Activated CD4-positive, alpha-beta T cell treated with anti-CD3 and anti-CD28 coated beads for 4 hours (primary cell): ENCODE measurements around the gene ZNF366.
A peak's percentile ranks its signal among the peaks of the same experiment; 100 is the strongest.

Experiments
- DNase-seq, 2 donors: peaks; one replicate each; pipeline ENCODE4 v3.0.0-alpha.2; 2020

Gene ZNF366

DNA sequence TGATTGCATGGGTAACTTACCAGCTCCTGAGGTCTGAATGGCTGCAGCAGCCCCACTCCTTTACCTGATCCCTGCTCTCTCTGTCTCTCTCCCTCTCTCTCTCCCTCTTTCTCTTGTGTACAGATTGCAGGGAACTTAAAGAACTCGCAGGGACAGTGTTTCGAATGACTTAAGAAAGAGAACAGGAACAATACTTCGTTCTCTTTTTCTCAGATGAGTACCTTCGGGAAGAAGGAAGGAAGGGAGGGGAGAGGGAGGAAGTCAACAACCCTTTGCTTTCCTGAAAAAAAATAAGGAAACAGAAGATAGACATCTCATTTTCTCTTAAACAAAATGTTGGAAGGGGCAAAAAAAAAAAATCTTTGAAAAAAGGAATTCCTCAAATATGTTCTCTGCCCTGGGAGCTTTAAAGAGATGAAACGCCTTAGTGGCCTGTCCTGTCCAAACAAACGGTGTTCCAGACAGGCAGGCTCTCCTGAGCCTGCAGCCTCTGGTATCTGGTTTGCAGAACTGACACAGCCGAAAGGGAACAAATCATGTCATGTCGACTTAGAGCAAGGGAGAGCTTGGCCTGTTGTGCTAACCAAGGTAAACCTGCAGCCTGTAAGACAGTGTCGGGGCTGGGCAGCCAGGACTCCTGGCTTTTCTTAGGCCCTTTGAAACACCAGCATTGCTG, at the start of gene ZNF366:
ZNF366 (minus strand) TSS at position 180 of the 676 bp plus-strand sequence. CDS start 45,914 bp downstream, outside the sequence.
- no peak for DNase-seq

- peak in 1 of 2 donors; percentile 1 for DNase-seq
Observed at GRCh38 chr5:72556351-72557166, 49.3 kb upstream of the ZNF366 start.

- no peak for DNase-seq
Observed at GRCh38 chr5:72555871-72556270, 48.7 kb upstream of the ZNF366 start.

GRCh38 chr5:72554897-72555296, 47.7 kb upstream of the ZNF366 start:
- no peak for DNase-seq

- no peak for DNase-seq
Observed at GRCh38 chr5:72552041-72552557, 44.9 kb upstream of the ZNF366 start.

- DNase-seq, result no peak
Observed at GRCh38 chr5:72550595-72550994, 43.4 kb upstream of the ZNF366 start.

- DNase-seq, result no peak
Observed at GRCh38 chr5:72543811-72544210, 36.6 kb upstream of the ZNF366 start.

DNA sequence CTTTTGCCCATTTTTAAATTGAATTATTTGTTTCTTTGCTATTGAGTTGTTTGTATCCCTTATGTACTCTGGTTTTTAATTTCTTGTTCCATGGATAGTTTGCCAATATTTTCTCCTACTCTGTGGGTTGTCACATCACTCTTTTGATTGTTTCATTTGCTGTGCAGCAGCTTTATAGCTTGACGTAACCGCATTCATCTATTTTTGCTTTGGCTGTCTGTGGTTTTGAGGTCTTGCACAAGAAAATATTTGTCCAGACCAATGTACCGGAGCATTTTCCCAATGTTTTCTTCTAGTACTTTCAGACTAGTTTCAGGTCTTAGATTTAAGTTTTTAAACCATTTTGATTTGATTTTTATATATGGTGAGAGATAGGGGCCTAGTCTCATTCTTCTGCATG, 36.2 kb upstream of the ZNF366 start:
- no peak for DNase-seq

DNA sequence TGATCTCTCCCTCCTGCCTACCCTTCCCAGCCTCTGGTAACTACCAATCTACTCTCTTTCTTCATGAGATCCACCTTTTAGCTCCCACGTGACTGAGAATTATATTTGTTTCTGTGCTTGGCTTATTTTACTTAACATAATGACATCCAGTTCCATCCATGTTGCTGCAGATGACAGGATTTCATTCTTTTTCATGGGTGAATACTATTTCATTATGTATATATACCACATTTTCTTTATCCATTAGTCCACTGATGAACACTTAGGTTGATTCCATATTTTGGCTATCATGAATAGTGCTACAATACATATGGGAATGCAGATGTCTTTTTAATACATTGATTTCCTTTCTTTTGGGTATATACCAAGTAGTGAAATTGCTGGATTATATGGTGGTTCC, 35.5 kb upstream of the ZNF366 start:
- DNase-seq, result no peak

- no peak for DNase-seq
Observed at GRCh38 chr5:72541501-72542225, 34.5 kb upstream of the ZNF366 start.

DNA sequence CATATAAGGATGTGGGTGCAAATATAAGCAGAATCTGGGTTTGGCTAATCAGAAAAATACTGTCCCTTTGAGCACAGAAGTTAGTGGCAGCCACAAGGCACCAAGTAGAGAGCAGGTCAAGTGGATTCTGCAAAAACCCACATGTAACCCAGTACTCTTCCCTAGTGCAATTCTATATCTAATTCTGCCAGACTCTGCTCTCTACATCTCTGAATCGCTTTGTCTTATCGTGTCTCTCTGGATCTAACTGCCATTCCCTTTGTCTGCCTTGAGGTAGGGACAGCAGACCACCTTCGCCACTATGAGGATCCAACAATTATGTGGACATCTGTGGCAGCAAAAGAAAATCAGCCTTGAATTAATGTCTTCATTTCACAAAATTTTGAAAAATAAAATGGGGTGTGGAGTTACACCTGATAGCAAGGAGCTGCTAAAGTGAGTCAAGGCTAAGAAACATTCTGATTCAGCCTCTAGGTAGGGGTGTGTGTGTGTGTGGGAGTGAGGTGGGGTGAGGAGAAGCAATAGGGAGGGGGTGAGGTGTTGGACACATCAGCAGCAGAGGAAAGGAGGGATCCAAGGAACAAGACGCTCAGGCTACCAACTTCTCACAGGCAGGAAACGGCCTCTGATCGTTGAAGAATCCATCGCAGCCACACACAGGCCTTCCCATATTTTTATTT, 33.7 kb upstream of the ZNF366 start:
- DNase-seq, result no peak

GRCh38 chr5:72539726-72540125, 32.5 kb upstream of the ZNF366 start:
- no peak for DNase-seq

DNA sequence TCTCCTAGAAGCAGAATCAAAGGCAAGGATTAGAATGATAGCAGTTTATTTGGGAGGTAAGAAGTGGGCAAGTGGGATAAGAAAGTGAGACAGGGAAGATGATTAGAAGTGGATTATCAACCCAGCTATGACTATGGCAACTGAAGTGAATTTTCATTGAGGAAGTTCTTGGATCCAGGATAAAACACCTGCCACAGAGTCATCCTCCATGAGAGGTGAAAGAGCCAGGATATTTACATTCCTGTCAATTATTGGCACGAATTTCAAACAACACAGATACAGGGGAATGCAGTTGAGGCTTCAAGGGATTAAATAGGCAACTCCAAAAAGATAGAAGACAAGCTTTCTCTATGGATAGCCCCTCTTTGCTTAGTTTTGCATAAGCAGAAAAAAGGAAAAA, 31.8 kb upstream of the ZNF366 start:
- DNase-seq, result no peak

GRCh38 chr5:72537166-72537565, 30.0 kb upstream of the ZNF366 start:
- no peak for DNase-seq

GRCh38 chr5:72531496-72532190, 24.4 kb upstream of the ZNF366 start:
- no peak for DNase-seq

DNA sequence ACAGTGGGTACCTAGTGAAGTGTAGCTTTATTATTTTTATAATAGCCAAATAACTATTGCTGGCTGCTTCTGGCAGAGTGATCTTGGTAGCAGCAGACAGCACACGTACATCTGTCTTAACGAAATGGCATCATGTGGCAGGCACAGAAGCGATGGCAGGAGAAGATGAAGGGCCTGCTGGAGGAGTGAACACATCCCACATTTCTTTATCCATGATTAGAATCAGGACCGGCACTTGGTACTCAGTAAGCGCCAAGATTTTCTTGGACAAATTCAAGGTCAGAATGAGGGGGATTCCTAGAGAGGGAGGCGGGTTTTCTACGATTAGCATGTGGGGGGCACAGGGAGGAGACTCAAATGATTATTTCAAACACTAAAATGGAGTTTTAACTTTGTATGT, 23.0 kb upstream of the ZNF366 start:
- no peak for DNase-seq

GRCh38 chr5:72529383-72529782, 22.2 kb upstream of the ZNF366 start:
- DNase-seq, result no peak

- no peak for DNase-seq
Observed at GRCh38 chr5:72525816-72526215, 18.6 kb upstream of the ZNF366 start.

- no peak for DNase-seq
Observed at GRCh38 chr5:72523960-72524582, 16.9 kb upstream of the ZNF366 start.

DNA sequence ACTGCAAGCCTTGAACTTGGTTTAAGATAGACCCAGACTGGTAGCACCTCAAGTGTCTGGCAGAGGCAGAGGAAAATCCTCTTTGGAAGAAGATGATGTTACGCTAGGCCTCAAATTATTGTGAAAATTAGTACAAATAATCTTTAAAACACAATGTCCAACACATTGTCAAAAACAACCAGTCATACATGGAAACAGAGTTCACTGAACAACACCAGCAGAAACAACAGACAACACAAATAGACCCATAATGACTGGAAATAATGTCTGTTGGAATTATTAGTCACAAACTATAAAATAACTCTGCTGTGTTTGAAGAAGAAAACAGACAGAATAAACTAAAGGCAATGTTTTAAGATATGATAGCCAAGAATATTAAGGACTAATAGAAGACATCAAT, 15.4 kb upstream of the ZNF366 start:
- DNase-seq, result no peak

DNA sequence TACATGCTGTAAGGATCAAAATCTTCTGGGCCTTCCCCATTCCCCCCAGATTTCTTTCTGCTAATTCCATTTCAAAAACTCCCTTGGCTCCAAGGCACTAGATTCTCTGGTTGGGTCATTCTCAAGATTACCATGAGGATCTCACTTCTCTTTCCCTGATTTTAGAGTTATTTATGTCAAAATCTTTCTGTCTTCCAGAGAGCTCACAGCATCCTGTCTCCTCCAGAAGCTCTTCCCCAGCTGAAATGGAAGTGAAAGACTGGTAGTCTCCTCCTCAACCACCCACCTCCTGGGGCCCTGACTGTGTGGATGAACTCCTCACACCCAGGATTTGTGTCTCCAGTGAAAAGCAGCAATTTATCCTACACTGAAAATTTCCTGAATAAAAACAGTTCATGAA, 11.9 kb upstream of the ZNF366 start:
- no peak for DNase-seq
